ENCODE data around the gene SVOPL. TPM values are rescaled to one million over a fixed set of nuclear protein-coding genes. Genes with fewer than 3 reads are reported as not detected.

The SVOPL gene
- total and polyA plus RNA-seq, 9 of the 15 experiments (the other 6 are each of a cell fraction or from before 2014, with no cell fraction given), result 0.13 to 0.42 (median 0.20) TPM; not detected in 6

DNA sequence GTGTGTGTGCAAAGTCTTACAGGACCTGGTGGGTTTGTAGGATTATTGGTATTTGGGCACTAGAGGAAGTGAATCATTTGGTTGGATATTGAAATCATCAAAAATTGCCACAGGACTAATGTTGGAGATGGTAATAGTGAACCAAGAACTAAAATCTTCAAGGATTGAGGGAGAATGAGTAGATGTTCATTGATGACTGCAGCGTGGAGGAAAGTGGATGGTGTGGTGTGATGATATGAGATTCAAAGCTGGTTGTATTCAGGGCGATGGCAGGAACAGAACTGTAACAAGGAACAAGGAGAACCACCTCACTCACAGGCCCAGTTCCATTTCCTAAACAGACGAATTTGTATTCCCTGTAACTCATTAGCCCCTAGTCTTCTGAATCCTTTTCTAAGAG is 150.8 kb downstream of the SVOPL start:
- ATAC-seq (no peak), DNase-seq (ENCODE audit: extremely low read depth in 1 of 4, low spot score in 3 of 4) (no peak), FAIRE-seq (no peak)
- H2AFZ ChIP-seq (ENCODE audit: low read depth, low read length), result no peak overlapping the region
- H3K36me3 ChIP-seq (ENCODE audit: control insufficient read depth, insufficient read depth, low read length), result peaks cover 84% of the 10 kb centered on the region
- intact Hi-C loops (cut with micrococcal nuclease) (no loop called here), in situ Hi-C loops (cut with MboI) (no loop called here)
- WGBS (ENCODE audit: insufficient coverage, low coverage, missing lambda C conversion rate), result 93% methylated on average over 3 of the region's 3 CpGs
- no peaks in the 10 kb centered on the region for H3K79me2 ChIP-seq (ENCODE audit: control insufficient read depth, insufficient read depth, low read length)
- H3K4me2 ChIP-seq (ENCODE audit: insufficient read depth, low read length), result no peak overlapping the region
- H3K9me3 ChIP-seq (replicated peaks; ENCODE audit: control insufficient read depth, insufficient read depth, low read depth, low read length), result peaks cover 7% of the 10 kb centered on the region
- H3K9me1 ChIP-seq (ENCODE audit: control insufficient read depth, insufficient read depth, low read length), result no peaks in the 10 kb centered on the region
- H3K4me1 ChIP-seq (replicated peaks in 1 of 2; ENCODE audit: control insufficient read depth in 2 of 2, insufficient read depth in 2 of 2, low read length in 2 of 2), result no peaks in the 10 kb centered on the region
- H3K4me3 ChIP-seq, result no peak overlapping the region
- BruUV-seq (replicated peaks), result no TSS peak
- POLR2A ChIA-PET, result no interaction called here
- H4K20me1 ChIP-seq (replicated peaks; ENCODE audit: control insufficient read depth, insufficient read depth, low read length), result no peaks in the 10 kb centered on the region
- CTCF ChIA-PET (ENCODE audit: low intra/inter-chr PET ratio), result no interaction called here
- H3K9ac ChIP-seq (ENCODE audit: insufficient read depth in 1 of 2, low read depth in 2 of 2, low read length in 2 of 2), result no peak overlapping the region
- H3K27ac ChIP-seq (ENCODE audit: extremely low read depth, low read depth, low read length), result no peak overlapping the region
- no peaks in the 10 kb centered on the region for H3K27me3 ChIP-seq (ENCODE audit: control insufficient read depth in 2 of 2, insufficient read depth in 2 of 2, low read length in 2 of 2)
- TF ChIP-seq LARP7 (IDR thresholded peaks at IDR 0.05) (0 out of 2 replicates have a peak, but pooled peaks have one; percentile 22), ELF1 (tag; IDR thresholded peaks at IDR 0.05) (no peak)

- POLR2A ChIA-PET, result no interaction called here
- intact Hi-C loops (cut with micrococcal nuclease) (no loop called here), in situ Hi-C loops (cut with MboI) (no loop called here)
- Histone ChIP-seq H4K20me1 (replicated peaks; ENCODE audit: control insufficient read depth, insufficient read depth, low read length) (no peaks in the 10 kb centered on the region), H3K9me1 (ENCODE audit: control insufficient read depth, insufficient read depth, low read length) (no peaks in the 10 kb centered on the region), H3K4me1 (replicated peaks in 1 of 2; ENCODE audit: control insufficient read depth in 2 of 2, insufficient read depth in 2 of 2, low read length in 2 of 2) (no peaks in the 10 kb centered on the region), H3K4me2 (ENCODE audit: insufficient read depth, low read length) (no peak overlapping the region), H3K27me3 (ENCODE audit: control insufficient read depth in 2 of 2, insufficient read depth in 2 of 2, low read length in 2 of 2) (no peaks in the 10 kb centered on the region), H3K27ac (ENCODE audit: extremely low read depth, low read depth, low read length) (no peak overlapping the region), H3K79me2 (ENCODE audit: control insufficient read depth, insufficient read depth, low read length) (0 out of 3 replicates have a peak, but pooled peaks cover under 1% of the 10 kb centered on the region), H2AFZ (ENCODE audit: low read depth, low read length) (no peak overlapping the region), H3K9me3 (replicated peaks; ENCODE audit: control insufficient read depth, insufficient read depth, low read depth, low read length) (no peaks in the 10 kb centered on the region), H3K4me3 (no peak overlapping the region), H3K9ac (ENCODE audit: insufficient read depth in 1 of 2, low read depth in 2 of 2, low read length in 2 of 2) (no peak overlapping the region), H3K36me3 (ENCODE audit: control insufficient read depth, insufficient read depth, low read length) (peaks cover 86% of the 10 kb centered on the region)
- DNase-seq (ENCODE audit: extremely low read depth in 1 of 4, low spot score in 3 of 4) (no peak), ATAC-seq (no peak), FAIRE-seq (no peak)
- 92% methylated on average over 1 of the region's 1 CpG for WGBS (ENCODE audit: insufficient coverage, low coverage, missing lambda C conversion rate)
- no TSS peak for BruUV-seq (replicated peaks)
- CTCF ChIA-PET (ENCODE audit: low intra/inter-chr PET ratio), result no interaction called here
- TF ChIP-seq ZNF253 (CRISPR knock-in tag; conservative IDR thresholded peaks at IDR 0.05) (no peak), EWSR1 (IDR thresholded peaks at IDR 0.05; ENCODE audit: borderline replicate concordance, low read depth, partially characterized antibody) (no peak), DNMT1 (IDR thresholded peaks at IDR 0.05) (no peak), ZNF655 (CRISPR knock-in tag; IDR thresholded peaks at IDR 0.05) (no peak), CXXC5 (CRISPR knock-in tag; IDR thresholded peaks at IDR 0.05) (no peak), KAT8 (IDR thresholded peaks at IDR 0.05; ENCODE audit: low read depth) (no peak), ZNF707 (CRISPR knock-in tag; conservative IDR thresholded peaks at IDR 0.05) (no peak), RFX1 (IDR thresholded peaks at IDR 0.05) (no peak), SREBF2 (CRISPR knock-in tag; IDR thresholded peaks at IDR 0.05) (no peak), NR2C2 (CRISPR knock-in tag; IDR thresholded peaks at IDR 0.05) (no peak), NR2C2 (tag; IDR thresholded peaks at IDR 0.05) (no peak), CBFB (CRISPR knock-in tag; IDR thresholded peaks at IDR 0.05) (no peak), DACH1 (IDR thresholded peaks at IDR 0.05; ENCODE audit: partially characterized antibody) (no peak), MLLT1 (IDR thresholded peaks at IDR 0.05) (no peak), KLF6 (CRISPR knock-in tag; IDR thresholded peaks at IDR 0.05; ENCODE audit: borderline replicate concordance) (no peak), ZFPM2 (CRISPR knock-in tag; IDR thresholded peaks at IDR 0.05) (no peak)
Measured at GRCh38 chr7:138549082-138549481, 152.1 kb downstream of the SVOPL start.

Data from K562 (cell line).